OCI-M1 (cell line): ENCODE measurements around the gene KIAA1328.
"Not testable (repeated sequence)": the region's sequence is repeated elsewhere in the genome, so short reads cannot be mapped to it uniquely, and the experiment has no call there.

Experiments
- DNase-seq: peaks from one replicate; lab custom pipeline; 2025; lab: John Stamatoyannopoulos, UW

The KIAA1328 gene

DNA sequence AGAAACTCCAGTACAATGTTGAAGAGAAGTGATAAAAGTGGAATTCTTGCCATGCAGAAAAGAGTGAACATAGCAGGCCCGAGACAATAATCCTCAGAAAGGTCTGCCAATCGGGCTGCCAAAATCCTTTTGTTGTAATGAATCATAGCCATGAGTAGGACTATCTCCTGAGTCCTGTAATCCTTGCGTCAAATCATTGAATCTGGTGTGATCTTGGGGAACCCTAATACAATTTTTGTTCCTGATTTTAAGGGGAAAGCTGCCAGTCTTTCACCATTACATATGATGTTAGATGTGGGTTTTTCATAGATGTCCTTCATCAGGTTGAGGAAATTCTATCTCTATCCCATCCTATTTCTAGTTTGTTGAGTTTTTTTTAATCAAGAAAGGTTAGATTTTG lies 2.4 kb upstream of the KIAA1328 start:
- DNase-seq = no peak

DNA sequence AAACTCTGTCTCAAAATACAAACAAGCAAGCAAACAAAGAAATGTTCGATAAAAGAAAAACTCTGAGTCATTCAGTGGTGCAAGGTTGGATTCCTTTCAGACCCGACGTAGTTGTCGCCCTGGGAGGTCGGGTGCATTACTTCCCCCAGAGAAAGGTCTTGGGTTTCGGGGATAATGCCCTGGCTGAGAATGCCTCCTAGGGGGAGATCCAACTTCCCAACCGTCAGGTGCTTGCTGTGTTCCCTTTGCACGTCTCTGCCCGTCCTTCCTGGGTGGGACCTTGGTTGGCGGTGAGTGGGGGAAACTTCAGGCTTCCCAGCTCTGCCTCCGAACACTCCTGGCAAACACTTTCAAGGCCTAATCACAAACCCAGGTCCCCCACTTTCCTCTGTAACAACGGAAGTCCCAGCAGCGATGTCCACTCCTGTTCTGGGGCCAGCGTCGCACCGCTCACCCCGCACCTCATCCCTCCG lies 734 bp upstream of the KIAA1328 start:
- peak; percentile 73 for DNase-seq

DNA sequence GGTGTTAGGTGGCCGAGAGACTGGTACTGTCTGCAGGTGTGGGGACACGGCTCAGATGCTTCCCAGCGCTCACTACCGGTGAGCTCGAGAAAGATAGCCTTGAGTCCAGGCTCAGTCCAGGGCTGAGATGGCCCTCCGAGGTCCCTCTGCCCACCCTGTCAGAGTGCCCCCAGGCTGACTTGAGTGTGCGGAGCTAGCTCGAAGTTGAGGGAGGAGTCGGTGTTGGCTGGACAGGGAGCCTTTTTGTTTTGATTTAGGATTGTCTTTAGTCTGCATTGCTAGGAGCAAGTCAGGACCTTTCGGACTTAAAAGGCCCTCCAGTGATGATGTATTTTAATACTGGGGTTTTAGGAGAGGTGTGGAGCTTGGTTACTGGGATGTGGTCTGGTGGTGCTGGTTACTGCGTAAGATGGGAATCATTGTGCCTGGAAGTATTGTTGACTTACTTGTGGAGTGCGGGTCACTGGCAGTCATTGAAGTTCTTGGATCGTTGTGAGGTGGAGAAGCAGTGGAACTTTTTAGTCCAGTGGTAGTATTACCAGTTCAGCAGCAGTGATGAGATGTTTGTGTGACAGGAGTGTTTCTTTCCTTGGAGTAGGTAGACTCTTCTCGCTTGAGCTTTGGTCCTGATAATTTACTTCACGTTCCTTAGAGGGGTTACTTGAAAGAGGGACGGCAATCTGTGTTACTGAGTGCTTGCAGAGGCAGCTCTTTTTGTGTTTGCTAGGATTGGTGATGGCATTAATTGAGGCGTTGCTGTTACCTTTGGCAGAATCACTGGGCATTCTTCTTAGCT lies 633 bp downstream of the KIAA1328 start:
- DNase-seq = peak; percentile 48

DNA sequence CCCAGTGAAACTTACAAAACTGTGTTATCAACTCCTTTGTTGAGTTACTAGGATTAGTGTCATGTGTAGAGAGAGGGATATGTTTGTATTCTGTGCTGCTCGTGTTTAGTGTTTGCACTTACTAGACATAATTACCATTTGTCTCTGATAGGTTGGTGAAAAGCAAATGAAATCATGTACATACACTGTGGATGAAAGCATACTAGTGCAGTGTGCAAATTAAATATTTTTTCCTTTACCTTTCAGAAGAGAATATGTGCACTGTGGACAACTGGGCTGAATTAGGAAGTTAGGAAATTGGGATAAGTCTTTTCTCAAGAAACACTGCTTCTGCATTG lies 1.2 kb downstream of the KIAA1328 start:
- no peak for DNase-seq

- DNase-seq = no peak
Observed at GRCh38 chr18:36831139-36831538, 2.2 kb downstream of the KIAA1328 start.

GRCh38 chr18:36833120-36833519 lies 4.2 kb downstream of the KIAA1328 start:
- no peak for DNase-seq

- DNase-seq = no peak
Observed at GRCh38 chr18:36835927-36836326, 7.0 kb downstream of the KIAA1328 start.

GRCh38 chr18:36839835-36840234 lies 10.9 kb downstream of the KIAA1328 start:
- no peak for DNase-seq

DNA sequence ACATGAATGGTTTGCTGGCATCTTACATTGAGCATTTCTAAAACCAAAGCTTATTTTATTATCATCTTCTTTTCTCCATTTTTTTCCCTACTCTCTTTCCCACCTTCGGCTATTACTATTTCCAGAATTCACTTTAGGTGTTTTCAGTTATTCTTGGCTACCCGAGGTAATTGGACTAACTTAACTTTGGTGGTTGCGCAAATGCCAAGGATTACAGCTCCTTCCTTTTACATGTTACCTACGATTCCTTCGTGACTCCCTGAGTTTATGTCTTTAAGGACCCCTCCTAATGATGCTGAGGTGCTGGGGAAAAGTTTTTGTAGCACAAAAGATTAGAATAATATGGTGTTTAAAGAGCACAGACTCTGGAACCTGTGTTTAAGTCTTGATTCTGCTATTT lies 14.3 kb downstream of the KIAA1328 start:
- DNase-seq = no peak

- peak; percentile 19 for DNase-seq
Observed at GRCh38 chr18:36843784-36844183, 14.9 kb downstream of the KIAA1328 start.

- no peak for DNase-seq
Observed at GRCh38 chr18:36848609-36849008, 19.7 kb downstream of the KIAA1328 start.

GRCh38 chr18:36849288-36850006 lies 20.5 kb downstream of the KIAA1328 start:
- no peak for DNase-seq

DNA sequence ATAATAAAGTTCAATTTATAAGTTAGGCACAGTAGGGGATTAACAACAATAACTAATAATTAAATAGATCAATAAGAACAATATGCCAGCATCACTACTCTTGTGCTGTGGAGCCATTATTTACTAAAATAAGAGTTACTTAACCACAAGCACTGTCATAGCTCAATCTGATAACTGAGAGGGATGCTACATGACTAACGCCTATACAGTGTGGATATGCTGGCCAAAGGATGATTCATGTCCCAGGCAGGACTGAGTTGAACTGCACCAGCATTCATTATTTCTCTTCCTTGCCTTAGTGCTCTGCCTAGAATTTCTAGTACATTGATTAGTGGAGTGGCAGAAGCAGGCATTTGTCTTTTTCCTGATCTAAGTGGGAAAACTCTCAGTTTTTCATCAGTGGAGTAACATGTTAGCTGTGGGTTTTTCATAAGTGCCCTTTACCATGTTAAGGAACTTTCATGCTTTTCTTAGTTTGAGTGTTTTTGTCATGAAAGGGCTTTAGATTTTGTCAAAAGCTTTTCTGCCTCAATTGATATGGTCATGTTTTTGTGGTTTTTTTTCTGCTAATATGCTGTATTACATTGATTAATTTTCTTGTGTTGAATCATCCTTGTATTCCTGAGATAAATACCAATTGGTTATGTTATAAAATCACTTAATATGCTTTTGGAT lies 21.7 kb downstream of the KIAA1328 start:
- peak; percentile 66 for DNase-seq

DNA sequence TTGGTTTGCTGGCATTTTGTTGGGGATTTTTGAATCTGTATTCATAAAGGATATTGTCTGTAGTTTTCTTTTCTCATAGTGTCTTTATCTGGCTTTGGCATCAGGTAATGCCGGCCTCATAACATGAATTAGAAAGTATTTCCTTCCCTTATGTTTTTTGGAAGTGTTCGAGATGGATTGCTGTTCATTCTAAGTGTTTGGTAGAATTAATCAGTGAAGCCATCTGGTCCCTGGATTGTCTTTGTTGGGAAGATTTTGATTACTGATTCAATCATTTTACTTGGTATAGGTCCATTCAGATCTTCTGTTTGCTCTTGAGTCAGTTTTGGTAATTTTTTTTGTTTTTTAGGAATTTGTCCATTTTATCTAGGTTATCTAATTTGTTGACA lies 22.3 kb downstream of the KIAA1328 start:
- no peak for DNase-seq

- no peak for DNase-seq
Observed at GRCh38 chr18:36856815-36857214, 27.9 kb downstream of the KIAA1328 start.

DNA sequence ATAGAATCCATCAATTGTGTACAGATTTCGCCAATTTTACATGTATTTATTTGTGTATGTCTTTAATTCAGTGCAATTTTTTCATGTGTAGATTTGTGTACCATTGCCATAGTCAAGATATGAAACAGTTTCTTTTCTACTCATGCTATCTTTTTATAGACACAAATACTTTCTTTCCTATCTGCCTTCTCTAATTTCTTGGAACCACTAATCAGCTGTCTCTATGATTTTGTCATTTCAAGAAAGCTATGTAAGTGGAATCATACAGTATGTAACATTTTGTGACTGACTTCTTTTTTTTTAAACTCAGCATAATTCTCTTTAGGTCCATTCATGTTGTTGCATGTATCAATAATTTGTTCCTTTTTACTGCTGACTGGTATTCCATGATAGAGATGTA lies 33.3 kb downstream of the KIAA1328 start:
- DNase-seq = peak; percentile 23

DNA sequence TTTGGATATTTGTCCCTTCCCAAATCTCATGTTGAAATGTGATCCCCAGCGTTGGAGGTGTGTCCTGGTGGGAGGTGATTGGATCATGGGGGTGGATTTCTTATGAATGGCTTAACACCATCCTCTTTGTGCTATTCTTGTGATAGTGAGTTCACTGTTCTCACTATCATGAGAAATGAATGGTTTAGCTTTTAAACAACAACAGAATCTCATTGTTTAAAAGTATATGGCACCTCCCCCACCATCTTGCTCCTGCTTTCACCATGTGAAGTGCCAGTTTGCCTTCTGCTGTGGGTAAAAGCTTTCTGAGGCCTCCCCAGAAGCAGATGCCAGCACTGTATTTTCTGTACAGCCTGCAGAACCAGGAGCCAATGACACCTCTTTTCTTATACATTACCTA lies 38.1 kb downstream of the KIAA1328 start:
- no peak for DNase-seq

DNA sequence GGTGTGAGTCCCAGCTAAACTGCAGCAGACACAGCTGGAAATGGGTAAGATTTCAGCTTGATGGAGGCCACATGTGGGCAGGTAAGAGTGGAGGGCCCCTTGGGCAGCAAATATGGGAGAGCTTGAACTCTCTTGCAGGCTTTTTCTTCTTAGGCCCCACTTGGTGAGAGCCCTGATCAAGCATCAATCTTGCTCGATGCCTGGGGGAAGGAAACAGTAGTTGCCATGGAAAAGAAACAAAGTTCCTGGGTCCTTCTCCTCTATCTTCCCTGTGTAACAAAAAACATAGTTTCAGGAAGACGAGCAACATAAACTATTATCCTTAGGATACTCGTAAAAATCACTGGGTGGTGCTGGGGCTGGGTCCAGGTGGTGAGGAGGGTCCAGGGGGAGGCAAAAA lies 42.9 kb downstream of the KIAA1328 start:
- DNase-seq = no peak

GRCh38 chr18:36872329-36872728 lies 43.4 kb downstream of the KIAA1328 start:
- no peak for DNase-seq

DNA sequence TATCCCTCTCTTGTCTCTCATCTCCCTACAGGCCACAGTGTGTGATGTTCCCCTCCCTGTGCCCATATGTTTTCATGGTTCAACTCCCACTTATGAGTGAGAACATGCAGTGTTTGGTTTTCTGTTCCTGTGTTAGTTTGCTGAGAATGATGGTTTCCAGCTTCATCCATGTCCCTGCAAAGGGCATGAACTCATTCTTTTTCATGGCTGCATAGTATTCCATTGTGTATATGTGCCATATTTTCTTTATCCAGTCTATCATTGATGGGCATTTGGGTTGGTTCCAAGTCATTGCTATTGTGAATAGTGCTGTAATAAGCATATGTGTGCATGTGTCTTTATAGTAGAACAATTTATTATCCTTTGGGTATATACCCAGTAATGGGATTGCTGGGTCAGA lies 44.9 kb downstream of the KIAA1328 start:
- DNase-seq = not testable (repeated sequence)

GRCh38 chr18:36879796-36880195 lies 50.9 kb downstream of the KIAA1328 start:
- not testable (repeated sequence) for DNase-seq

DNA sequence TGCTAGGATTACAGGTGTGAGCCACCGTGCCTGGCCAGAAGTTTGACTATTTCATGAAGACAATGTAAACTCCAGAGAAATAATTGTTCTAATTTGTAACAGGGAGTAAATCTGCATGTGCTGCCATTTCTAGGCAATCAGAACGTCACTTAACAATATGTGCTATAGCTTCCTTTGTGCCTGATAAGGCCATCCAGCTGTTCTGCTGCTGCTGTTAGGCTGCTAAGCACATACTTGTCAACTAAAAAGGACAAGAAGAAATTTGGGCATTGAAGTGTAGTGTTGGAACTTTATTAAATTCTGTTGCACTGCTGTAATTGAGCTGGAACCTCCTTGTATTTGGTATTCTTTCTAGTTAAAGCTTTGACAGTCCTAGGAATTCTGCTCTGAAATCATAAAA lies 57.1 kb downstream of the KIAA1328 start:
- no peak for DNase-seq

GRCh38 chr18:36887114-36887513 lies 58.2 kb downstream of the KIAA1328 start:
- DNase-seq = no peak
